Limb (tissue), 2 donors: ENCODE data around the gene EBF3.

ENCODE experiments used
- DNase-seq, 2 donors: peaks; one replicate each; pipeline ENCODE4 v3.0.0-alpha.2; 2016; ENCODE audit errors: extremely low spot score in 2 of 2

Gene EBF3

GRCh38 chr10:129963641-129964501, at the start of gene EBF3:
EBF3 (minus strand) TSS chr10:129964274; CDS start chr10:129963768, 506 bp downstream.
- DNase-seq: peak; percentile 91 to 96

- DNase-seq: peak in 1 of 2 donors; percentile 61
Observed at GRCh38 chr10:130013335-130014262, 49.5 kb upstream of the EBF3 start.

- DNase-seq: no peak
Observed at GRCh38 chr10:130012129-130012528, 48.1 kb upstream of the EBF3 start.

GRCh38 chr10:130010653-130011052, 46.6 kb upstream of the EBF3 start:
- DNase-seq: no peak

GRCh38 chr10:130009228-130009627, 45.2 kb upstream of the EBF3 start:
- no peak for DNase-seq

- DNase-seq: no peak
Observed at GRCh38 chr10:130003787-130004613, 39.9 kb upstream of the EBF3 start.

- no peak for DNase-seq
Observed at GRCh38 chr10:130003166-130003565, 39.1 kb upstream of the EBF3 start.

- DNase-seq: no peak
Observed at GRCh38 chr10:130002606-130003005, 38.5 kb upstream of the EBF3 start.

GRCh38 chr10:130000918-130001317, 36.8 kb upstream of the EBF3 start:
- DNase-seq: no peak

GRCh38 chr10:129999140-129999539, 35.1 kb upstream of the EBF3 start:
- DNase-seq: no peak

GRCh38 chr10:129993621-129994020, 29.5 kb upstream of the EBF3 start:
- DNase-seq: no peak

GRCh38 chr10:129992356-129992755, 28.3 kb upstream of the EBF3 start:
- no peak for DNase-seq

- no peak for DNase-seq
Observed at GRCh38 chr10:129982825-129983224, 18.8 kb upstream of the EBF3 start.

GRCh38 chr10:129978980-129979379, 14.9 kb upstream of the EBF3 start:
- no peak for DNase-seq

- DNase-seq: no peak
Observed at GRCh38 chr10:129978322-129978721, 14.2 kb upstream of the EBF3 start.

- no peak for DNase-seq
Observed at GRCh38 chr10:129977794-129978193, 13.7 kb upstream of the EBF3 start.

GRCh38 chr10:129973674-129974059, 9.6 kb upstream of the EBF3 start:
- no peak for DNase-seq

GRCh38 chr10:129972966-129973673, 9.0 kb upstream of the EBF3 start:
- peak in 1 of 2 donors; percentile 48 for DNase-seq

- DNase-seq: peak; percentile 24 to 77
Observed at GRCh38 chr10:129972145-129972965, 8.3 kb upstream of the EBF3 start.
